HCT116 (cell line): Measurements from ENCODE around the gene TRIM56. TPM values are rescaled to one million over a fixed set of nuclear protein-coding genes. Genes with fewer than 3 reads are reported as not detected.
"Not testable (repeated sequence)": the region's sequence is repeated elsewhere in the genome, so short reads cannot be mapped to it uniquely, and the experiment has no call there.

Experiments used
- ATAC-seq: fragments of 200-7000 bp; cut with Tn5 transposase; 2 replicates; pipeline ENCODE4 v1.9.1; 2020; ENCODE audit warnings: mild to moderate bottlenecking, moderate library complexity
- BruUV-seq: library from RNA; stranded (reverse); fragments of 400-500 nt; replicated peaks from 2 replicates; lab custom pipeline; 2021; lab: Mats Ljungman, UMichigan
- CTCF ChIA-PET: fragments of 300-600 bp; sonication (Branson Sonifier 250); formaldehyde crosslinking; loops from one replicate; lab custom pipeline; 2021; ENCODE audit warnings: antibody characterized with exemption; lab: Charles Lee
- POLR2A ChIA-PET: fragments of 300-600, 350-600 bp; sonication (Branson Sonifier 250); formaldehyde crosslinking; loops from one replicate; lab custom pipeline; 2021; ENCODE audit warnings: antibody characterized with exemption; lab: Charles Lee
- RAD21 ChIA-PET, 2 experiments: fragments of 300-600 bp; sonication (Branson Sonifier 250); formaldehyde crosslinking; loops; one replicate each; lab custom pipeline; 2023; ENCODE audit warnings: low total read pairs in 2 of 2; ENCODE audit not compliant: uncharacterized antibody in 2 of 2, unreplicated experiment in 2 of 2, low non-redundant PET in 1 of 2; lab: Charles Lee
- DNase-seq: peaks from one replicate; pipeline ENCODE4 v3.0.0-alpha.2; 2010; ENCODE audit warnings: low read depth, low spot score
- H2AFZ ChIP-seq: fragments of 200-600 bp; shearing (Covaris generic), sonication (generic); 2 replicates; pipeline ENCODE4 v1.6.1; 2017; ENCODE audit warnings: low read depth, mixed run types, mixed read lengths, antibody characterized with exemption, low read length; ENCODE audit not compliant: poor library complexity, severe bottlenecking
- H3K27ac ChIP-seq: 2 replicates; pipeline ENCODE4 v1.5.1; 2012; ENCODE audit warnings: low read depth, low read length
- H3K27me3 ChIP-seq: fragments of 200-600 bp; sonication (generic); 2 replicates; pipeline ENCODE4 v1.6.1; 2016; ENCODE audit warnings: mixed run types, low read length, mixed read lengths; ENCODE audit not compliant: insufficient read depth
- H3K36me3 ChIP-seq, 2 experiments: fragments of 200-500 bp in 1 of 2; fragments of 200-600 bp in 1 of 2; sonication (Bioruptor generic) in 1 of 2; sonication (generic) in 1 of 2; 2 replicates each; pipeline versions ENCODE4 v1.5.1 to v1.6.1; 2014 to 2016; ENCODE audit warnings: low read length in 2 of 2, inconsistent platforms in 1 of 2, mixed read lengths in 1 of 2, mixed run types in 1 of 2; ENCODE audit not compliant: insufficient read depth in 2 of 2, control insufficient read depth in 1 of 2
- H3K4me1 ChIP-seq, 2 experiments: fragments of 200-600 bp in 1 of 2; sonication (generic) in 1 of 2; 2 replicates each; pipeline versions ENCODE4 v1.5.1 to v1.6.1; 2012 to 2017; ENCODE audit warnings: low read length in 2 of 2, inconsistent platforms in 1 of 2, mild to moderate bottlenecking in 1 of 2, mixed read lengths in 1 of 2, mixed run types in 1 of 2, moderate library complexity in 1 of 2; ENCODE audit not compliant: insufficient read depth in 2 of 2, control insufficient read depth in 1 of 2
- H3K4me2 ChIP-seq: fragments of 200-600 bp; sonication (generic); 2 replicates; pipeline ENCODE4 v1.6.1; 2017; ENCODE audit warnings: mixed run types, low read length, mixed read lengths
- H3K4me3 ChIP-seq, 2 experiments: fragments of 200-600 bp in 1 of 2; sonication (generic) in 1 of 2; replicated peaks in 1 of 2; 2 replicates each; pipeline ENCODE4 v1.5.1; 2011 to 2016; ENCODE audit warnings: low read length in 2 of 2, control low read depth in 1 of 2, low read depth in 1 of 2, mild to moderate bottlenecking in 1 of 2, mixed read lengths in 1 of 2, mixed run types in 1 of 2
- H3K79me2 ChIP-seq: fragments of 200-600 bp; sonication (generic); 2 replicates; pipeline ENCODE4 v1.6.1; 2017; ENCODE audit warnings: mild to moderate bottlenecking, mixed run types, low read length, moderate library complexity, mixed read lengths; ENCODE audit not compliant: insufficient read depth
- H3K9ac ChIP-seq: fragments of 200-600 bp; sonication (generic); 2 replicates; pipeline ENCODE4 v1.6.1; 2016; ENCODE audit warnings: low read length, mixed read lengths
- H3K9me2 ChIP-seq: fragments of 200-600 bp; sonication (generic), shearing (Covaris generic); 2 replicates; pipeline ENCODE4 v1.6.1; 2017; ENCODE audit warnings: mixed run types, mild to moderate bottlenecking, moderate library complexity; ENCODE audit not compliant: insufficient read depth
- H3K9me3 ChIP-seq, 2 experiments: fragments of 200-500 bp in 1 of 2; fragments of 200-600 bp in 1 of 2; sonication (Bioruptor generic) in 1 of 2; sonication (generic) in 1 of 2; 2 replicates each; pipeline ENCODE4 v1.6.1; 2014 to 2017; ENCODE audit warnings: low read length in 2 of 2, mixed read lengths in 2 of 2, inconsistent platforms in 1 of 2, low read depth in 1 of 2, mild to moderate bottlenecking in 1 of 2, mixed run types in 1 of 2, moderate library complexity in 1 of 2; ENCODE audit not compliant: control insufficient read depth in 1 of 2, insufficient read depth in 1 of 2
- H4K20me1 ChIP-seq: fragments of 200-600 bp; sonication (generic), shearing (Covaris generic); 2 replicates; pipeline ENCODE4 v1.6.1; 2017; ENCODE audit warnings: mixed run types, mild to moderate bottlenecking, moderate library complexity; ENCODE audit not compliant: insufficient read depth
- EGR1 ChIP-seq: IDR thresholded peaks from 2 replicates; pipeline ENCODE4 v1.6.1; 2012; ENCODE audit warnings: low read depth
- ELF1 ChIP-seq: IDR thresholded peaks from 2 replicates; pipeline ENCODE4 v1.6.1; 2012; ENCODE audit warnings: low read depth, borderline replicate concordance
- intact Hi-C: fragments of 100-400 bp; cut with micrococcal nuclease; formaldehyde crosslinking; loops from 2 replicates; pipeline ENCODE4 v1.10.0; 2022
- total RNA-seq: library from RNA; stranded (reverse); gene quantifications from one replicate; pipeline ENCODE4 v1.2.1, GENCODE V29; 2021; ENCODE audit not compliant: unreplicated experiment

TRIM56 gene
- total RNA-seq, 1 experiment from 2014 or later: 25.9 TPM

DNA sequence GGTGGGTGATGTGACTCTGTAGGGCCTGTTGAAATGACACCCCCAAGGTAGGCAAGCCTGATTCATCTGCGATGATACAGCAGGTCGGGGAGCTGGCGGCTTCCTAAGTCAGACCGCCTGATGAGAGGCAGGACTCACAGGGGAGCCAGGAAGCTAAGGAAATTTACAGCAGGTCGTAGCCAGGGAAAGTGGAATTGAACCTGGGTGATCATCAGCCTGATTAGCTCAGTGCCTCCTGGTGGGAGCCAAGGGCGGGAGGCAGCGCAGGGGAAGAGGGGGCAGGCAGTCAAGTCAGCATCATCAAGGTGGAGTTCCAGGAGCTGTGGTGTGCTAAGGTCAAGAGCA, 18.5 kb upstream of the TRIM56 start (continued):
- TF ChIP-seq EGR1: no peak

DNA sequence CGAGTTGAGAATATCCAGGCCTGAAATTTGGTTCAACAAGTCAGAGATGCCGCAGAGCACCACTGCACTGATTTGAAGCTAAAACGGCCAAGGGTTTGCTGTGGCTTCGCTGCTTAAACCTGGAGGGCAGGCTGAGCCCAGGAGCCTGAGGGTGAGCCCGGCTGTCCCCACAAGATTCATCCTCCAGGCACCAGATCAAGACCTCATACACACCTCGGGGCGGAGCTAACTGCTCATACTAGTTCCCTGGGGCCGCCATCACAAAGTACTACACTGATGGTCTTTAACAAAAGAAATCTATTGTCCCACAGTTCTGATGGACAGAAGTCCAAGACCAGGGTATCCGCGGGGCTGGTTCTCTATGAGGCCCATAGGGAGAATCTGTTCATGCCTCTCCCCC, 16.9 kb upstream of the TRIM56 start:
- Histone ChIP-seq H3K9me2 (no peaks in the 10 kb centered on the region), H3K27me3 (no peaks in the 10 kb centered on the region), H4K20me1 (no peaks in the 10 kb centered on the region), H3K79me2 (no peaks in the 10 kb centered on the region), H3K4me2 (no peak overlapping the region), H2AFZ (no peak overlapping the region), H3K36me3 (no peaks in the 10 kb centered on the region), H3K9me3 (no peaks in the 10 kb centered on the region), H3K4me3 (no peak overlapping the region), H3K9ac (no peak overlapping the region), H3K27ac (no peak overlapping the region), H3K4me1 (no peaks in the 10 kb centered on the region)
- intact Hi-C loops: no loop called here
- TF ChIP-seq ELF1: no peak
- CTCF ChIA-PET: interaction anchor here (2.1 kb wide), 1 partner anchor 9 kb away, joined by 7 read pairs; no protein-coding TSS in a partner anchor
- ATAC-seq (no peak), DNase-seq (no peak)
- RAD21 ChIA-PET: no interaction called here
- no TSS peak for BruUV-seq
- POLR2A ChIA-PET: no interaction called here

DNA sequence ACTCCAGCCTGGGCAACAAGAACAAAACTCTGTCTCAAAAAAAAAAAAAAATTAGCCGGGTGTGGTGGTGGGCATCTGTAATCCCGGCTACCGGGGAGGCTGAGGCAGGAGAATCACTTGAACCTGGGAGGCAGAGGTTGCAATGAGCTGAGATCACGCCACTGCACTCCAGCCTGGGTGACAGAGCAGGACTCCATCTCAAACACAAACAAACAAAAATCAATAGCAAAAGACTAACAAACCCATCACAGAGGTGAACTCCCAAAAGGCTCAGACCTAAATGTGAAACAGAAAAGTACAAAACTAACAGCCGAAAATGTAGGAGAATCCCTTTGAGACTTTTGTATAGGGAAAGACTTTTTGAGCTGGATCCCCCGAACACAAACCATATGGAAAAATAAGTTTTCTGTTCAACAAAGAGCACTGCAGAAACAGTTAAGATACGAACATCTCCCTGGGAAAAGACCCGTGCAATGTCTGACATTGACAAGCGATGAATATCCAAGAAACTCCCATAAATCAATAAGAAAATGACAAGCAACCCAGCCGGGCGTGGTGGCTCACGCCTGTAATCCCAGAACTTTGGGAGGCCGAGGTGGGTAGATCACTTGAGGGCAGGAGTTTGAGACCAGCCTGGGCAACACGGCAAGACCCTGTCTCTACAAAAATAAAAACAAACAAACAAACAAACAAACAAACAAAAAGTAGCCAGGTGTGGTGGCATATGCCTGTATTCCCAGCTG, 13.7 kb upstream of the TRIM56 start:
- POLR2A ChIA-PET: interaction anchor here (0.6 kb wide), 1 partner anchor 122 kb away, joined by 3 read pairs; no protein-coding TSS in a partner anchor
- H3K27ac ChIP-seq, intact Hi-C loops, BruUV-seq, ATAC-seq, DNase-seq, H3K36me3 ChIP-seq, H3K4me2 ChIP-seq, H4K20me1 ChIP-seq, H3K79me2 ChIP-seq, H3K9me2 ChIP-seq, H2AFZ ChIP-seq, H3K4me1 ChIP-seq, H3K27me3 ChIP-seq, H3K9ac ChIP-seq, H3K4me3 ChIP-seq, H3K9me3 ChIP-seq: not testable (repeated sequence)
- RAD21 ChIA-PET: interaction anchor here in 1 of 2 experiments (0.6 kb wide), 1 partner anchor 516 kb away, joined by 7 read pairs; no protein-coding TSS in a partner anchor
- CTCF ChIA-PET: interaction anchor here (0.6 kb wide), 1 partner anchor 182 kb away, joined by 3 read pairs; the partner anchor contains the start of gene UFSP1
